Panc1 (cell line): ENCODE measurements around the gene MRPS23. TPM values are rescaled to one million over a fixed set of nuclear protein-coding genes. Genes with fewer than 3 reads are reported as not detected.

Source experiments
- ATAC-seq: fragments of 200-7000 bp; cut with Tn5 transposase; 2 replicates; pipeline ENCODE4 v1.9.1; 2020; ENCODE audit warnings: mild to moderate bottlenecking, moderate library complexity
- BruUV-seq: library from RNA; stranded (reverse); fragments of 400-500 nt; replicated peaks from 2 replicates; lab custom pipeline; 2021; lab: Mats Ljungman, UMichigan
- CTCF ChIA-PET: fragments of 300-600 bp; sonication (Branson Sonifier 250); formaldehyde crosslinking; loops from one replicate; lab custom pipeline; 2022; ENCODE audit warnings: antibody characterized with exemption; lab: Charles Lee
- POLR2A ChIA-PET: fragments of 300-600 bp; sonication (Branson Sonifier 250); formaldehyde crosslinking; loops from one replicate; lab custom pipeline; 2022; ENCODE audit warnings: antibody characterized with exemption; lab: Charles Lee
- DNase-seq: peaks from one replicate; pipeline ENCODE4 v3.0.0-alpha.2; 2010; ENCODE audit warnings: low read depth, low spot score
- H3K27ac ChIP-seq: 2 replicates; pipeline ENCODE4 v1.5.1; 2011; ENCODE audit warnings: mild to moderate bottlenecking, low read length, inconsistent platforms
- H3K27me3 ChIP-seq: fragments of 200-500 bp; sonication (Bioruptor generic); 2 replicates; pipeline ENCODE4 v1.6.0; 2014; ENCODE audit warnings: low read length, inconsistent platforms; ENCODE audit not compliant: control insufficient read depth, insufficient read depth
- H3K36me3 ChIP-seq: fragments of 200-500 bp; sonication (Bioruptor generic); 2 replicates; pipeline ENCODE4 v1.5.1; 2014; ENCODE audit warnings: inconsistent platforms, mild to moderate bottlenecking, low read length, moderate library complexity; ENCODE audit not compliant: control insufficient read depth, insufficient read depth
- H3K4me1 ChIP-seq: 2 replicates; pipeline ENCODE4 v1.5.1; 2011; ENCODE audit warnings: inconsistent platforms, mild to moderate bottlenecking, low read length, moderate library complexity; ENCODE audit not compliant: control insufficient read depth, insufficient read depth
- H3K4me3 ChIP-seq, 2 experiments: 2 replicates each; pipeline ENCODE4 v1.5.1; 2011 to 2012; ENCODE audit warnings: low read depth in 2 of 2, low read length in 2 of 2, mild to moderate bottlenecking in 2 of 2, inconsistent platforms in 1 of 2, moderate library complexity in 1 of 2
- H3K9me3 ChIP-seq: fragments of 200-500 bp; sonication (Bioruptor generic); 2 replicates; pipeline ENCODE4 v1.5.1; 2014; ENCODE audit warnings: low read depth, mild to moderate bottlenecking, inconsistent platforms, low read length, moderate library complexity; ENCODE audit not compliant: control insufficient read depth, insufficient read depth
- POLR2AphosphoS5 ChIP-seq: IDR thresholded peaks from 2 replicates; pipeline ENCODE4 v1.6.1; 2012; ENCODE audit warnings: mild to moderate bottlenecking, low read depth, low read length, moderate library complexity
- REST ChIP-seq, 2 experiments: IDR thresholded peaks; 2 replicates each; pipeline ENCODE4 v1.6.1; 2011 to 2012; ENCODE audit warnings: low read depth in 2 of 2, control low read depth in 1 of 2, low read length in 1 of 2, mild to moderate bottlenecking in 1 of 2, moderate library complexity in 1 of 2; ENCODE audit not compliant: insufficient read depth in 1 of 2
- SIN3A ChIP-seq: IDR thresholded peaks from 2 replicates; pipeline ENCODE4 v1.6.1; 2012; ENCODE audit warnings: low read depth, mild to moderate bottlenecking, low read length, moderate library complexity, borderline replicate concordance; ENCODE audit not compliant: insufficient read depth
- TCF7L2 ChIP-seq: IDR thresholded peaks from 2 replicates; pipeline ENCODE4 v1.6.1; 2011; ENCODE audit warnings: mild to moderate bottlenecking, low read depth, low read length, inconsistent platforms
- in situ Hi-C: cut with HindIII; loops from 2 replicates; pipeline ENCODE4 v1.10.0; 2016; ENCODE audit warnings: low sequenced_read_pairs, low pct_unique_long_range_greater_than_20kb
- intact Hi-C: fragments of 100-400 bp; cut with micrococcal nuclease; formaldehyde crosslinking; loops from one replicate; pipeline ENCODE4 v1.10.0; 2022; ENCODE audit not compliant: unreplicated experiment
- total RNA-seq: library from RNA; stranded (reverse); gene quantifications from one replicate; pipeline ENCODE4 v1.2.1, GENCODE V29; 2021; ENCODE audit not compliant: unreplicated experiment
- TF ChIP-seq, protein P1 (sequence below): fragments of 450-650 bp; IDR thresholded peaks from 2 replicates; pipeline ENCODE4 v1.5.1; 2017; ENCODE audit warnings: mild to moderate bottlenecking

Gene MRPS23
- total RNA-seq, 1 experiment from 2014 or later: 85.4 TPM

DNA sequence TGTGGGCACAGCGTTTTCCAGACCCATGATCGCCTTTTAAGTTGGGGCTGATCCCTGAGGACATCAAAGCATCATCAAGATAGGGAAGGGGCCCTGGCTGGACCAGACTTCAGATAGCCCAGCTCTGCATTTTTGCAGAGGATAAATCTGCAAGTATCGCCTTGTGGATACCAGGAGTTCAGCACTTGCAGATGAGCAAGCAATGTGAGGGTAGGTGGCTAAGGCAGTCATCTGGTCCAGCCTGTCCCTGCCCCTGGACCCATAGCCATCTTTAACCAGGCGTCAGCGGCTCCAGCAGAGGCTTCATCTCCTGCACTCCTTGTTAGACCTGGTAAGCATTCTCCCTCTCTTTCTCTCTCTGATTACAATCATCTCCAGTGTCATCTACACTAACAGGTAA lies 9.0 kb upstream of the MRPS23 start:
- POLR2A ChIA-PET: interaction anchor here (0.7 to 1.0 kb wide), 2 partner anchors 130 to 135 kb away, joined by 3 read pairs; no protein-coding TSS in a partner anchor
- DNase-seq (no peak), ATAC-seq (no peak)
- in situ Hi-C loops: loop anchor here (5.0 kb wide), 1 partner anchor 138 kb away; no protein-coding TSS in a partner anchor
- Histone ChIP-seq H3K27ac (peak overlapping the region; percentile 89), H3K36me3 (no peaks in the 10 kb centered on the region), H3K4me1 (peaks cover 53% of the 10 kb centered on the region), H3K9me3 (no peaks in the 10 kb centered on the region), H3K27me3 (no peaks in the 10 kb centered on the region), H3K4me3 (no peak overlapping the region)
- no TSS peak for BruUV-seq
- TF ChIP-seq, protein P1, sequence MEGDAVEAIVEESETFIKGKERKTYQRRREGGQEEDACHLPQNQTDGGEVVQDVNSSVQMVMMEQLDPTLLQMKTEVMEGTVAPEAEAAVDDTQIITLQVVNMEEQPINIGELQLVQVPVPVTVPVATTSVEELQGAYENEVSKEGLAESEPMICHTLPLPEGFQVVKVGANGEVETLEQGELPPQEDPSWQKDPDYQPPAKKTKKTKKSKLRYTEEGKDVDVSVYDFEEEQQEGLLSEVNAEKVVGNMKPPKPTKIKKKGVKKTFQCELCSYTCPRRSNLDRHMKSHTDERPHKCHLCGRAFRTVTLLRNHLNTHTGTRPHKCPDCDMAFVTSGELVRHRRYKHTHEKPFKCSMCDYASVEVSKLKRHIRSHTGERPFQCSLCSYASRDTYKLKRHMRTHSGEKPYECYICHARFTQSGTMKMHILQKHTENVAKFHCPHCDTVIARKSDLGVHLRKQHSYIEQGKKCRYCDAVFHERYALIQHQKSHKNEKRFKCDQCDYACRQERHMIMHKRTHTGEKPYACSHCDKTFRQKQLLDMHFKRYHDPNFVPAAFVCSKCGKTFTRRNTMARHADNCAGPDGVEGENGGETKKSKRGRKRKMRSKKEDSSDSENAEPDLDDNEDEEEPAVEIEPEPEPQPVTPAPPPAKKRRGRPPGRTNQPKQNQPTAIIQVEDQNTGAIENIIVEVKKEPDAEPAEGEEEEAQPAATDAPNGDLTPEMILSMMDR: no peak
- TF ChIP-seq TCF7L2 (no peak), SIN3A (no peak), POLR2AphosphoS5 (no peak), REST (IDR thresholded peaks at IDR 0.05; ENCODE audit: insufficient read depth in 1 of 2, low read depth in 2 of 2, low read length in 1 of 2) (no peak)
- CTCF ChIA-PET: interaction anchor here (0.9 to 1.5 kb wide), 9 partner anchors 9 to 141 kb away, joined by 3 to 6 read pairs (median 5); no protein-coding TSS in a partner anchor
- intact Hi-C loops: loop anchor here (2.0 to 5.0 kb wide), 2 partner anchors 88 to 136 kb away; no protein-coding TSS in a partner anchor

DNA sequence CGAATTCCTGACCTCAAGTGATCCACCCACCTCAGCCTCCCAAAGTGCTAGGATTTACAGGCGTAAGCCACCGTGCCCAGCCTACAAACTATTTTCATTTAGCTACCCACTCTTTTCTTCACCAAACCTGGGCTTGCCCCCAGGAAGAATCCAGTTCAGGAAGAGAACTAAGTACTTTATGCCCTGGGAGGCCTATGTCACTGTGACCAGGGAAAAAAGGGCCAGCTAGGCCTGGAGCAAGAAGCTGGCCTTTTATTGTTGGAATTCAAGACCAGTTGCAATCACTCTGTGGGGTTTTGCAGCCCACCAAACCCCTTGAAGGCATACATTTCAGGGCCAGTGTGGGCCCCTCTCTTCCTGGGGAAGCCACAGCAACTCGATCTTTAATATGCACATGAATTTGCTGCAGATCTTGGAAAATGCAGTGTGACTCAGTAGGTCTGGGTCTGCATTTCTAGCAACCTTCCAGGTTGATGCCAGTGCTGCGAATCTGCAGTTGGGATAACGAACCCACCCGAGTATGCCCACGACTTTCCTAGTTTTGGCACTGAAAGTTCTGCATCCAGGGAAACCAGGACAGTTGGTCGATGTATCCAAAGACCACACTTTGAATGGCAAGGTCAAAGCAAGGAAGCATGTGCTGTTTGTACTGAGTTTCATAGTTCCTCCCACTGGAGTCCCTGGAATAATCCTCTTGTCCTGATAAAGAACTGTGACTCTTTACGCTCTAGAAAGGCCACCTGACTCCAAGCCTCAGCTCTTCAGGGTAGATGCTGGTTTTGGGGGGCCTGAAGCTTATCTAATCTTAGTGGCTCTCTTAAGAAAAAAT lies 7.2 kb upstream of the MRPS23 start:
- ATAC-seq (no peak), DNase-seq (no peak)
- Histone ChIP-seq H3K27ac (peak overlapping the region; percentile 36), H3K36me3 (no peaks in the 10 kb centered on the region), H3K4me3 (no peak overlapping the region), H3K9me3 (no peaks in the 10 kb centered on the region), H3K4me1 (peaks cover 43% of the 10 kb centered on the region), H3K27me3 (no peaks in the 10 kb centered on the region)
- TF ChIP-seq SIN3A: no peak
- TF ChIP-seq, protein P1: no peak
- no peak for TF ChIP-seq REST (IDR thresholded peaks at IDR 0.05; ENCODE audit: insufficient read depth in 1 of 2, low read depth in 2 of 2, low read length in 1 of 2)
- no peak for TF ChIP-seq POLR2AphosphoS5
- no peak for TF ChIP-seq TCF7L2
- intact Hi-C loops: loop anchor here (2.0 to 5.0 kb wide), 2 partner anchors 90 to 256 kb away; no protein-coding TSS in a partner anchor
- in situ Hi-C loops: loop anchor here (5.0 kb wide), 1 partner anchor 140 kb away; no protein-coding TSS in a partner anchor
- no TSS peak for BruUV-seq
- ChIA-PET POLR2A (interaction anchor here (0.6 to 0.7 kb wide), 2 partner anchors 11 to 104 kb away, joined by 3 read pairs; no protein-coding TSS in a partner anchor), CTCF (interaction anchor here (0.7 to 1.5 kb wide), 4 partner anchors 41 to 142 kb away, joined by 3 to 4 read pairs (median 3); no protein-coding TSS in a partner anchor)
